RPMI8226 (cell line): ENCODE data around the gene PPP6C.
"Not testable (repeated sequence)": the region's sequence is repeated elsewhere in the genome, so short reads cannot be mapped to it uniquely, and the experiment has no call there.

Experiments
- DNase-seq: peaks from one replicate; pipeline ENCODE4 v3.0.0-alpha.2; 2015

The PPP6C gene

GRCh38 chr9:125140576-125140975 is 49.0 kb downstream of the PPP6C start:
- no peak for DNase-seq

GRCh38 chr9:125137200-125137599 is 52.4 kb downstream of the PPP6C start:
- DNase-seq, result no peak

DNA sequence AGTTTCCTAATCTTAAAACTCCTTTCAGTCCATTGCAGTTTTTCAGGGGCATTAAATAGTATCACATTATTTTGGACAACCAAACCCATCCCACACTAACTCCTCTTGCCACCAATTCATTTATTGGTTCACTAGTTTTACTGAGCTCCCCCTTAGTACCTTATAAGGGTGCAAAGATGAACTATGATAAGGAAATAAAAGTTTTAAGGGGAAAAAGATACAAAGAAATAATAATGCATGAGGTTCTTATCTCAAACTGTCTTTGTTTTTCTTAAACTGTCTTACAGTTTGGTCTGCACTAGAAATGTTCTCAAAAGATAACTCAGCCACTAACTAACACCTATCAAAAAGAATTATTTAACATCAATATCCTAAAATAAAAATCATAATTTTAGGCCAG is 54.6 kb downstream of the PPP6C start:
- no peak for DNase-seq

DNA sequence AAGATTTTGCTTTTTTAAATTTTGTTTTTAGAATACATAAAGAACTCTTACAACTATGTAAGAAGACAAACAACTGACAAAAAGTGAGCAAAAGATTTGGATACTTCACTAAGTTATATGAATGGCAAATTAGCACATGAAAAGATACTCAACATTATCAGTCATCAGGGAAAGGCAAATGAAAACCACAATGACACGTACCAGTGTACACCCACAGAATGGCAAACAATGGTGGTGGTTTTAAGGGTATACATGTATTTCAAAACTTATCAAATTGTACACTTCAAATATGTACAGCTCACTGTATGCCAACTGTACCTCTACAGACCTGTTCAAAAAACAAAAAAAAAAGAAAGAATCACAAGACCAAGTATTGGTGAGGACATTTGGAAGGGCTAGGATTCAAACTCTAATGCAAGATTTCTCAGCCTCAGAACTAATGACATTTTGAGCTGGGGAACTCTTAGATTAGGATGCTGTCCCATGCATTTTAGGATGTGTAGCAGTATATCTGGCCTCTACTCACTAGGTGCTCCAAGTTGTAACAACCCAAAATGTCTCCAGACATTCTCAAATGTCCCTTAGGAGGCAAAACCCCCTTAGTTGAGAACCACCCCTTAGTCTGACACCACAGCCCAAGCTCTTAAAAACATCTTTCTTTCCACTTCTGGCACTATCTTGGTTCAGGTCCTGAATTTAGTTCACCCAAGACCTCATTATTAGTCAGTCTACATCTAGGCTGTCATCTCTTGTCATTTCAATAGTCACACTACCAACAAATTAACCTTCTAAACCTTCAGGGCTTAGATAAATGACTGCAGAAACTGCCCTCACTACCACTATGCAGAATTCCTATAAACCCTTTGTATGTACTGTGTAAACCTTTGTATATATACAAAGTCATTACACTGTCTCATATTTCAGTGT is 55.9 kb downstream of the PPP6C start:
- DNase-seq, result no peak

DNA sequence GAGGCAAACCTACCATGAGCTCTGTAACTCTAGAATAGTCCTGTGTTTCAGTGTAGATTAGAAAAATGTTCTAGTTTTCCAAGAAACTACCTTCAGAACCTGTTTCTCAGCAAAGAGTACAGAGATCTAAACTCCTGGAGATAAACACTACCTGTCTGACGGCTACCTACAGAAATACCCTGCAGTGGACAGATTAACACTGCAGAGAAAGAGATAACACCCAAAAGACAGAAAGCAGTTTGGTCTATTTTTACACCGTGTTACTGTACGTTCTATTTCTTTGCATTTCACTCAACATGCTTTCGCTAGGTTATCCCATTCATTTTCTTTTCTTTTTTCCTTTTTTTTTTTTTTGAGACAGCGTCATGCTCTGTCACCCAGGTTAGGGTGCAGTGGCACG is 57.8 kb downstream of the PPP6C start:
- DNase-seq, result no peak

DNA sequence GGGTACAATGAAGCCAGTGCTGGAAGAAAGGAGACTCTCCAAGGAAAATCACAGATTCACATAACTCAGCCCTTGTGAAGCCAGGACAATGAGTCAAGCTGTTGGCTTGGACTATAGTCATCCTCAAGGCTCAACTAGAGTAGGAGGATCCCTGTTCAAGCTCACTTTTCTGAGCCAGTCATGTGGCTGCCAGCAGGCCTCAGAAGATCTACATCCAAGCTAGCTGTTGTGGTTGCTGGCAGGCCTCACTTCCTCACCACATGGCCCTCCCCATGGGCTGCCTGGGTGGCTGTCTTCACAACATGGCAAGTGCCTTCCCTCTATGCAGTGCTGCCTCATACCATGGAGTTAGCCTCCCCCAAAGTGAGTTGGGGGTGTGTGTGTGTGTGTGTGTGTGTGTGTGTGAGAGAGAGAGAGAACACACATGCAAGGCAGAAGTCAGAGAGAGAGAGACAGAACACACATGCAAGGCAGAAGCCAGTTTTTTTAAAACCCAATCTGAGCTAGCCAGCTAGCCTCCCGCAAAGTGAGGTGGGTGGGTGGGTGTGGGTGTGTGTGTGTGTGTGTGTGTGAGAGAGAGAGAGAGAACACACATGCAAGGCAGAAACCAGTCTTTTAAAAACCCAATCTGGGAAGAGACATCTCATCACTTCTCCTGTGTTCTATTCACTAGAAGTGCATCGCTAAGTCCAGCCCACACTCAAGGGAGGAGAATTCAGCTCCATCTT is 63.4 kb downstream of the PPP6C start:
- peak; percentile 84 for DNase-seq

DNA sequence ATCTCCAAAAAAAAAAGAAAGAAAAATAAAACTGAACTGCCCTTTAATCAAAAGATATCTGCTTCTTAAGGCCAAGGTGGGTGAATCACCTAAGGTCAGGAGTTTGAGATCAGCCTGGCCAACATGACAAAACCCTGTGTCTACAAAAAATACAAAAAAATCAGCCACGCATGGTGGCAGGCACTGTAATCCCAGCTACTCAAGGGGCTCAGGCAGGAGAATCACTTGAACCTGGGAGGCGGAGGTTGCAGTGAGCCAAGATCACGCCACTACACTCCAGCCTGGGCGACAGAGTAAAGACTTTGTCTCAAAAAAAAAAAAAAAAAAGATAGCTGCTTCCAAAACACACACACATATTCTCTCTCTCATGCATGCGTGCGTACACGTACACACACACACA is 64.1 kb downstream of the PPP6C start:
- no peak for DNase-seq

DNA sequence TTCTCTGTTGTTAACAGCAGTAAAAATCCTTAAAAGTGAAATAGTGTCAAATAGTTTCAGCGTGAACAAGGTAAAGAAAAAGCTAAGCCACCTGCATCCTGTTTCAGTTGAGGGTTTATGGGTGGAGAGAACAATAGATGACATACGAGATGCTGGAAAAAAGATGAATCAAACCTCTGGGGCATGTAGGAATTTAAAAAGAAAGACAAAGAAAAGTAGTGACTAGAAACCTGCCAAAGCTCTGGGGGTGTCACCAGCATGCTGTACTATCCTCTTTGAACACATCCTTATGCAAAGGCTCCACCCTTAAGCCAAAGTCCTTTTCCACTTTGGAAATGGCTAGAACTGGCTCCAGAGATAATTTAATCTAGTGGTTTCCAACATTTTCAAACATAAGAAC is 68.5 kb downstream of the PPP6C start:
- DNase-seq, result no peak

DNA sequence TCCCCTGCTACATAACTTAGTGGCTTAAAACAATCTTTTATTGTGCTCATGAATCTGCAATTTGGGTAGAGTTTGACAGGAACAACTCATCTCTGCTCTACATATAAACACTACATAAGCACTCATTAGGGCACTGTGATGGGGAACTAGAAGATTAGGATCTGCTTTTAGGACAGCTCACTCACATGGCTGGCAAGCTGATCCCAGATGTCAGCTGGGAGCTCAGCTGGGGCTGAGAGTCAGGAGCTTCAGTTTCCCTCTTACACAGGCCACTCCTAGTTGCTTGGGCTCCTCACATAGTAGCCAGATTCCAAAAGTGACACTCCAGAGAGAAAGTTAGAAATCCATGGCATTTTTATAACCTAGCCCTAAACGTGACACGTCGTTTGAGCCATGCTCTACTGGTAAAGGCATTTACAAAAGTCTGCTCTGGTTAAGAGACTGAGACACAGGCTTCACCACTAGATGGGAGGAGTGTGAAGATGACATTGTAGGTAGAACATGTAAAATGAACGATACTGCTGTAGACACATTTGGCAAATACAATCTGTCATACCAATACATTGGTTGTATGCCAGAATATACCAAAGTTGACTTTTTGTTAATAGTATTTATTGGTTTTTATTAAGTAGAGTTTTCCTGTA is 69.8 kb downstream of the PPP6C start:
- no peak for DNase-seq

DNA sequence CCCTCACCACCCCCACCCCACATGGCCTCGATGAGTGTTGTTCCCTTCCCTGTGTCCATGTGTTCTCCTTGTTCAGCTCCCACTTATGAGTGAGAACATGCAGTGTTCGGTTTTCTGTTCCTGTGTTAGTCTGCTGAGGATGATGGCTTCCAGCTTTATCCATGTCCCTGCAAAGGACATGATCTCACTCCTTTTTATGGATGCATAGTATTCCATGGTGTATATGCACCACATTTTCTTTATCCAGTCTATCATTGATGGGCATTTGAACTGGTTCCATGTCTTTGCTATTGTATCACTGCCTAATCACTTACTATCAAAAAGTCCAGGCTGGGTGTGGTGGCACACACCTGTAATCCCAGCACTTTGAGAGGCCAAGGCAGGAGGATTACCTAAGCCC is 70.9 kb downstream of the PPP6C start:
- not testable (repeated sequence) for DNase-seq

DNA sequence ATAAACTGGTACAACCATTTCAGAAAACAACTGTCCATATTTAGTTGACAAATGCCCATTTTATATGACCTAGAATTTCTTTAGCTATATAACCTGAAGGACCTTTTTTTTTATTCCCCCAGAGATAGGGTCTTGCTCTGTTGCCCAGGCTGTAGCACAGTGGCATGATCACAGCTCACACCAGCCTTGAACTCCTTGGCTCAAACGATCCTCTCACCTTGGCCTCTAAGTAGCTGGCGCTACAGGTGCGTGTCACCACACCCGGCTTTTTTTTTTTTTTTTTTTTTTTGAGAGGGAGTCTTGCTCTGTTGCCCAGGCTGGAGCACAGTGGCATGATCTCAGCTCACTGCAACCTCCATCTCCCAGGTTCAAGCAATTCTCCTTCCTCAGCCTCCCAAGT is 75.1 kb downstream of the PPP6C start:
- not testable (repeated sequence) for DNase-seq

- DNase-seq, result peak; percentile 0
Observed at GRCh38 chr9:125110464-125110863, 79.1 kb downstream of the PPP6C start.

- not testable (repeated sequence) for DNase-seq
Observed at GRCh38 chr9:125108541-125108940, 81.1 kb downstream of the PPP6C start.

- no peak for DNase-seq
Observed at GRCh38 chr9:125106285-125106893, 83.2 kb downstream of the PPP6C start.

GRCh38 chr9:125103770-125104460 is 85.7 kb downstream of the PPP6C start:
- DNase-seq, result no peak

GRCh38 chr9:125103021-125103420 is 86.6 kb downstream of the PPP6C start:
- DNase-seq, result no peak

- DNase-seq, result no peak
Observed at GRCh38 chr9:125100822-125101221, 88.8 kb downstream of the PPP6C start.

GRCh38 chr9:125099816-125100215 is 89.8 kb downstream of the PPP6C start:
- DNase-seq, result no peak
